Tibial nerve (tissue), 4 donors: ENCODE results near the gene KANK3.

Experiments used
- CTCF ChIP-seq, 5 experiments: fragments of 200-600 bp in 3 of 5; fragments of 450-650 bp in 2 of 5; sonication (generic) in 3 of 5; IDR thresholded peaks; one replicate each; pipeline ENCODE4 v1.5.1; 2016 to 2019; ENCODE audit warnings: antibody characterized with exemption in 5 of 5, mild to moderate bottlenecking in 3 of 5, moderate library complexity in 2 of 5
- EP300 ChIP-seq, 2 donors: sonication (generic); formaldehyde crosslinking; IDR thresholded peaks; one replicate each; pipeline ENCODE4 v1.6.1; 2017; ENCODE audit warnings: antibody characterized with exemption in 2 of 2, mild to moderate bottlenecking in 1 of 2
- POLR2A ChIP-seq, 2 donors: fragments of 450-650 bp; IDR thresholded peaks; one replicate each; pipeline ENCODE4 v1.6.1; 2017; ENCODE audit warnings: antibody characterized with exemption in 2 of 2, mild to moderate bottlenecking in 2 of 2, moderate library complexity in 2 of 2

- TF ChIP-seq CTCF (IDR thresholded peaks at IDR 0.05) (peak in 2 of 5 experiments; percentile 22 to 29), EP300 (IDR thresholded peaks at IDR 0.05) (peak in 1 of 2 donors; percentile 58), POLR2A (IDR thresholded peaks at IDR 0.05) (no peak)
These were observed 2.5 kb downstream of the KANK3 start for GRCh38 chr19:8340341-8341096.
